LHCN-M2 (cell line): ENCODE measurements around the gene VARS1. TPM values are rescaled to one million over a fixed set of nuclear protein-coding genes. Genes with fewer than 3 reads are reported as not detected.
"Not testable (repeated sequence)": the region's sequence is repeated elsewhere in the genome, so short reads cannot be mapped to it uniquely, and the experiment has no call there.

Experiments used
- DNase-seq: peaks from one replicate; pipeline ENCODE4 v3.0.0-alpha.2; 2012; ENCODE audit warnings: low read depth
- polyA plus RNA-seq: library from polyadenylated mRNA; unstranded; fragments of >200 nt; gene quantifications from one replicate; pipeline ENCODE4 v1.2.1, GENCODE V29; 2012; ENCODE audit warnings: missing spikeins
- total RNA-seq: library from RNA; depleted of rRNA; stranded (reverse); fragments of >200 nt; gene quantifications from 2 replicates; pipeline ENCODE4 v1.2.3, GENCODE V29; 2014; rRNA removed

The VARS1 gene
- total RNA-seq, result 63.2 and 68.7 TPM in 2 replicates
- 72.3 TPM for polyA plus RNA-seq

- DNase-seq, result peak; percentile 84
These were observed at the start of gene VARS1 for GRCh38 chr6:31795616-31796298. Gene VARS1, minus strand, starts transcription at chr6:31795752. Its CDS starts 535 bp downstream, at chr6:31795217.

GRCh38 chr6:31844507-31844906 is 49.0 kb upstream of the VARS1 start:
- DNase-seq, result no peak

- no peak for DNase-seq
These were observed 46.5 kb upstream of the VARS1 start for GRCh38 chr6:31842053-31842452.

GRCh38 chr6:31839779-31840126 is 44.2 kb upstream of the VARS1 start:
- DNase-seq, result not testable (repeated sequence)

GRCh38 chr6:31838968-31839367 is 43.4 kb upstream of the VARS1 start:
- no peak for DNase-seq

- DNase-seq, result not testable (repeated sequence)
These were observed 42.6 kb upstream of the VARS1 start for GRCh38 chr6:31838114-31838553.

GRCh38 chr6:31837369-31838113 is 42.0 kb upstream of the VARS1 start:
- DNase-seq, result no peak

GRCh38 chr6:31836474-31837368 is 41.2 kb upstream of the VARS1 start:
- peak; percentile 69 for DNase-seq

GRCh38 chr6:31836047-31836473 is 40.5 kb upstream of the VARS1 start:
- DNase-seq, result no peak

- peak; percentile 89 for DNase-seq
These were observed 39.1 kb upstream of the VARS1 start for GRCh38 chr6:31834367-31835250.

- no peak for DNase-seq
These were observed 36.0 kb upstream of the VARS1 start for GRCh38 chr6:31831350-31832215.

GRCh38 chr6:31830886-31831335 is 35.4 kb upstream of the VARS1 start:
- no peak for DNase-seq

- DNase-seq, result peak; percentile 52
These were observed 34.2 kb upstream of the VARS1 start for GRCh38 chr6:31829633-31830283.

GRCh38 chr6:31827286-31828079 is 31.9 kb upstream of the VARS1 start, which contains the start of gene HSPA1B:
Gene HSPA1B, plus strand, starts transcription at chr6:31827738. Its CDS starts 213 bp downstream, at chr6:31827951.
- peak; percentile 100 for DNase-seq

- no peak for DNase-seq
These were observed 31.3 kb upstream of the VARS1 start for GRCh38 chr6:31826793-31827285.

- DNase-seq, result no peak
These were observed 30.0 kb upstream of the VARS1 start for GRCh38 chr6:31825553-31825952.

GRCh38 chr6:31823592-31824196 is 28.1 kb upstream of the VARS1 start:
- not testable (repeated sequence) for DNase-seq
